ENCODE results near the gene ARMC3. TPM values are rescaled to one million over a fixed set of nuclear protein-coding genes. Genes with fewer than 3 reads are reported as not detected.

ARMC3 gene
- total and polyA plus RNA-seq, 4 donors, result 0.05 TPM; not detected in 3

- 81% methylated on average over 6 of the region's 6 CpGs for WGBS
- Histone ChIP-seq H3K9ac (ENCODE audit: low read depth in 1 of 2, low read length in 2 of 2) (no peak overlapping the region), H3K36me3 (ENCODE audit: control insufficient read depth in 4 of 4, insufficient read depth in 3 of 4, low read depth in 1 of 4, low read length in 3 of 4) (no peaks in the 10 kb centered on the region), H3K4me1 (ENCODE audit: control insufficient read depth in 4 of 4, insufficient read depth in 4 of 4, low read length in 3 of 4) (no peaks in the 10 kb centered on the region), H3K27ac (ENCODE audit: low read depth in 1 of 2, low read length in 2 of 2) (no peak overlapping the region), H3K27me3 (ENCODE audit: control insufficient read depth in 4 of 4, insufficient read depth in 4 of 4, low read length in 3 of 4) (no peaks in the 10 kb centered on the region), H3K4me3 (ENCODE audit: low read depth in 1 of 3, low read length in 3 of 3) (no peak overlapping the region), H3K9me3 (ENCODE audit: control insufficient read depth in 4 of 4, low read length in 3 of 4) (no peaks in the 10 kb centered on the region)
- no peak for DNase-seq (ENCODE audit: low spot score)
- no peak for TF ChIP-seq RAD21 (IDR thresholded peaks at IDR 0.05)
- no peak for TF ChIP-seq TAF1 (conservative IDR thresholded peaks at IDR 0.05)
- TF ChIP-seq CTCF (IDR thresholded peaks at IDR 0.05; ENCODE audit: low read depth, low read length, missing input control), result no peak
Measured at GRCh38 chr10:22913474-22914092, 14.3 kb upstream of the ARMC3 start.

GRCh38 chr10:22915314-22915713 is 12.5 kb upstream of the ARMC3 start:
- Histone ChIP-seq H3K9ac (ENCODE audit: low read depth in 1 of 2, low read length in 2 of 2) (no peak overlapping the region), H3K27me3 (ENCODE audit: control insufficient read depth in 4 of 4, insufficient read depth in 4 of 4, low read length in 3 of 4) (no peaks in the 10 kb centered on the region), H3K4me3 (ENCODE audit: low read depth in 1 of 3, low read length in 3 of 3) (no peak overlapping the region), H3K9me3 (ENCODE audit: control insufficient read depth in 4 of 4, low read length in 3 of 4) (no peaks in the 10 kb centered on the region), H3K4me1 (ENCODE audit: control insufficient read depth in 4 of 4, insufficient read depth in 4 of 4, low read length in 3 of 4) (no peaks in the 10 kb centered on the region), H3K27ac (ENCODE audit: low read depth in 1 of 2, low read length in 2 of 2) (no peak overlapping the region), H3K36me3 (ENCODE audit: control insufficient read depth in 4 of 4, insufficient read depth in 3 of 4, low read depth in 1 of 4, low read length in 3 of 4) (no peaks in the 10 kb centered on the region)
- DNase-seq (ENCODE audit: low spot score), result no peak
- no peak for TF ChIP-seq HNF4G (IDR thresholded peaks at IDR 0.05)
- 97% methylated on average over 3 of the region's 3 CpGs for WGBS

GRCh38 chr10:22925088-22925487 is 2.8 kb upstream of the ARMC3 start:
- no peak overlapping the region for H3K9ac ChIP-seq (ENCODE audit: low read depth in 1 of 2, low read length in 2 of 2)
- H3K9me3 ChIP-seq (ENCODE audit: control insufficient read depth in 4 of 4, low read length in 3 of 4), result peaks cover 0 to 2% (median 0%) of the 10 kb centered on the region in 4 donors
- no peak overlapping the region for H3K4me3 ChIP-seq (ENCODE audit: low read depth in 1 of 3, low read length in 3 of 3)
- WGBS, result 57% methylated on average over 1 of the region's 1 CpG
- no peak overlapping the region for H3K27ac ChIP-seq (ENCODE audit: low read depth in 1 of 2, low read length in 2 of 2)
- no peak for DNase-seq (ENCODE audit: low spot score)
- H3K4me1 ChIP-seq (ENCODE audit: control insufficient read depth in 4 of 4, insufficient read depth in 4 of 4, low read length in 3 of 4), result peaks cover 0 to 3% (median 0%) of the 10 kb centered on the region in 4 donors
- H3K27me3 ChIP-seq (ENCODE audit: control insufficient read depth in 4 of 4, insufficient read depth in 4 of 4, low read length in 3 of 4), result peaks cover 0 to 2% (median 0%) of the 10 kb centered on the region in 4 donors
- no peak for TF ChIP-seq JUND (IDR thresholded peaks at IDR 0.05)
- TF ChIP-seq MAX (IDR thresholded peaks at IDR 0.05), result no peak
- no peak for TF ChIP-seq FOXA2 (IDR thresholded peaks at IDR 0.05)
- no peak for TF ChIP-seq REST (IDR thresholded peaks at IDR 0.05)
- no peak for TF ChIP-seq ATF3 (IDR thresholded peaks at IDR 0.05)
- no peak for TF ChIP-seq HNF4G (IDR thresholded peaks at IDR 0.05)
- no peak for TF ChIP-seq CTCF (IDR thresholded peaks at IDR 0.05; ENCODE audit: low read depth, low read length, missing input control)
- TF ChIP-seq YY1 (IDR thresholded peaks at IDR 0.05), result no peak
- TF ChIP-seq RXRA (IDR thresholded peaks at IDR 0.05), result no peak
- TF ChIP-seq RAD21 (IDR thresholded peaks at IDR 0.05), result no peak
- TF ChIP-seq EGR1 (IDR thresholded peaks at IDR 0.05; ENCODE audit: low read depth in 2 of 2), result no peak
- no peak for TF ChIP-seq HNF4A (conservative IDR thresholded peaks at IDR 0.05)
- TF ChIP-seq TAF1 (conservative IDR thresholded peaks at IDR 0.05), result no peak
- TF ChIP-seq GABPA (IDR thresholded peaks at IDR 0.05 in 1 of 2, conservative IDR thresholded peaks at IDR 0.05 in 1 of 2), result no peak
- TF ChIP-seq SP1 (IDR thresholded peaks at IDR 0.05), result no peak
- H3K36me3 ChIP-seq (ENCODE audit: control insufficient read depth in 4 of 4, insufficient read depth in 3 of 4, low read depth in 1 of 4, low read length in 3 of 4), result no peaks in the 10 kb centered on the region

All from liver (tissue), 9 donors.